Stimulated activated CD8-positive, alpha-beta memory T cell treated with anti-CD3 and anti-CD28 coated beads, Interleukin-12 subunit alpha, Interleukin-12 subunit beta, amount 100 ng/mL, for 24 hours (primary cell): ENCODE data around the gene ALG8.
"Not testable (repeated sequence)": the region's sequence is repeated elsewhere in the genome, so short reads cannot be mapped to it uniquely, and the experiment has no call there.

Source experiments
- DNase-seq: peaks from one replicate; pipeline ENCODE4 v3.0.0-alpha.2; 2020; ENCODE audit errors: extremely low read depth

The ALG8 gene

DNA sequence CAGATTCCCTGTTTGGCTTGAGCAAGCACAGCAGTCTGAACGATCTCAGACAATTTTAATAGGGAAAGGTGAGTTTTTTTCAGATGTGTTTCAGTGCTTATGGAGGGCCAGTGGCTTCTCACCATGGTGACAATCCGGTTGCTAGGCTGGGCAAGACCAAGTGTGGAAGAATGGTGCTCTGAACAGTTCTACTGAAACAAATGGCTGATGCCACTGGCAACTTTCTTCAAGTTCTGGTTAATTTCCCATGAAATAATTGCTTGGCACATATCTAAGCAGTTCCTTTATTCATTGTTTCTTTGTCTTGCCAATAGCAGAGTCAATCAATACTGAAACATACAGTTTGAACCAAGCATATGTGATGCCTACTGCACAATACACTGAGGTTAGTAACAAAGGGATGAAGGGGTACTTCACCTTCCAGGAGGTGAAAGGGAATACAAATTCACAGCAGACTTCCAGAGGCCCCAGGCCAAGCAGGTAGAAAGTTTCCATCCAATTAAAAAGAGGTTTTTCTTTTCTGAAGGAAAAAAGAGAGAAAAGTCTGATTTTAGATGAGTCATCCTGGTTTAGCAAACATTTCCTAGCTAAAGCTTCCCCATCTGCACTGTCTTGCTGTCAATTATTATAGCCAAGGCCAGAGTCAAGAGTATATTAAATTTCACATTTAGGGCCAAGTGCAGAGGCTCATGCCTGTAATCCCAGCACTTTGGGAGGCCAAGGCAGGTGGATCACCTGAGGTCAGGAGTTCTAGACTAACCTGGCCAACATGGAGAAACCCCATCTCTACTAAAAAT is 38.6 kb downstream of the ALG8 start:
- no peak for DNase-seq

DNA sequence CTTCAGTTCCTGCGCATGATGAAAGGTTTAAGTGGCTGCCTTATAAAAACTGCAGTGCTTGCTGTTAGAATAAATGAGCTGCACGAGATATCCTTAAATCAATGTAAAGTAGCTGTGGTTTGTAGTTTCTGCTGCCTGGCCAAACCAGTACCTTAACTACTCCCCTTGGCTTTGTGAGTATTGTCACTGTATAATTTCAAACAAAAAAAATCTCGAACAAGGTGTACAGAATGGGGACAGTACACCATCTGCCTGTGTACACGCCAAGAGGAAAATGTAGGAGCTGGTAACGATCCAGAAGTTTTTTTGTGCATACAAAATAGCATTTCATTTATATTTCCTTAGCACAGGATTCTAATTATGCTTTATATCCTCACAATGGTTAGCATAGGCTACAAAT is 39.2 kb downstream of the ALG8 start:
- no peak for DNase-seq

DNA sequence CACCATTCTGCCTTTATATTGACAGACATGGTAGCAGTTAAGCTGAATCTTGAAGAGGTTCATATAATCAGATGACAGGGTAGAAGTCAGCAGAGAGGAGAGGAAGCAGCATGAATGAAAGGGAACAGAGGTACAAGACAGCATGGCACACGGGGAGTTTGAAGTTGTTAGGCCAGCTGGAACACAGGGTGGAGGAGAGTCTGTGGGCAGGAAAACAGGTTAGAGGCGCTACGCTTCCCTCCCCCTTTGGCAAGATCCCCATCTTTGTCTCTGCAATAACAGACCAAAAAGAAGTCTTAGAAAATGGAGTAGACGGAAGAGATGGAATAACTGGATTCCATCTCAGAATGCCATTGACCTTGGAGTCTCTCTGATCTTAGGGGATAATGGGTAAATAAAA is 39.8 kb downstream of the ALG8 start:
- no peak for DNase-seq

DNA sequence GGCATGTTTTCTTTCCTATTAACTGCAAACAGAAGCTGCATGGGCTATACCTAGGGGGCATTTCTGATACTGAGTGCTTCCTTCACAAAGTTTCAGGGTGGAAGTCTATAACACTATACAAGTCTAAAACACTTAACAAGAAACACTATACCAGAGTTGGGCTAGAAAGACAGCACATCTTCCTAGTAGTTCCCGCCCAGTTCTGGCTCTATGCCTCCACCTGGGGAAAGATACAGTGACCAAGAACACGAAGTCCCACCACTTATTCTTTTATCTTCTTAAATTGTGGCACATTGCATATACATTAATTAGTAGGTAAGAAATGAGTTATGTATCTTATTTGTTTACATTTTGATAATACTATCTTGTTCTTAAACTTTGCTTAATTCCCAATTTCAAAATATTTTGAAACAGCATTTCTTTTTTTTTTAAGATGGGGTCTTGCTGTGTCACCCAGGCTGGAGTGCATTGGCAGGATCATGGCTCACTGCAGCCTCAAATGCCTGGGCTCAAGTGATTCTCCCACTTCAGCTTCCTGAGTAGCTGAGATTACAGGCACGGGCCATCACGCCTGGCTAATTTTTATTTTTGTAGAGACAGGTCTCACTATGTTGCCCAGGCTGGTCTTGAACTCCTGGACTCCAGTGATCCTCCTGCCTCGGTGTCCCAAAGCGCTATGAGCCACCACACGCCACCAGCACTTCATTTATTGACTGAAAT is 41.6 kb downstream of the ALG8 start:
- DNase-seq: no peak

DNA sequence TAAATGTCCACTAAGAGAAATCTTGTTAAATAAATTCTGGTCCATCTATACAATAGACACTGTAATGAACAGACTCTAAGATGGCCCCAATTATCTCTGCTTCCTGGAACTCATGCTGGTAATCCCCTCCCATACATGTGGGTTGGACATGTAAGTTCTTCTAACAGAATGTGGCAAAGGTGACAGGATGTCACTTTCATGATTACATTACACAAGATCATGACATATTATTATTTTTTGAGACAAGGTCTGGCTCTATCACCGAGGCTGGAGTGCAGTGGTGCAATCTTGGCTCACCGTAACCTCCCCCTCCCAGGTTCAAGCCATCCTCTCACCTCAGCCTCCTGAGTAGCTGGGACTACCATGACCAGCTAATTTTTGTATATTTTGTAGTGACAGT is 45.2 kb downstream of the ALG8 start:
- DNase-seq: no peak

DNA sequence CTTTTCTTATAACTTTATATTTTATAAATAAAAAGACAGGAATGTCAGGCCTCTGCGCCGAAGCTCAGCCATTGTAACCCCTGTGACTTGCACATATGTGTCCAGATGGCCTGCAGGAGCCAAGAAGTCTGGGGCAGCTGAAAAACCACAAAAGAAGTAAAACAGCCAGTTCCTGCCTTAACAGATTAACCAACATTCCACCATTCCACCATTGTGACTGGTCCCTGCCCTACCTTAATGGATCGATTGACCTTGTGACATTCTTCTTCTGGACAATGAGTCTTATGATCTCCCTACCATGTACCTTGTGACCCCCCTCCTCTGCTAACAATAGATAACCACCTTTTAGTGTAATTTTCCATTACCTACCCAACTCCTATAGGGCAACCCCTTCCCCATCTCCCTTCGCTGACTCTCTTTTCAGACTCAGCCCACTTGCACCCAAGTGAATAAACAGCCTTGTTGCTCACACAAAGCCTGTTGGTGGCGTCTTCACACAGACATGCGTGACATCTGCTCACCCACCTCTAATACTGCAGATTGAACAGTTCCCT is 52.8 kb downstream of the ALG8 start:
- DNase-seq: not testable (repeated sequence)

DNA sequence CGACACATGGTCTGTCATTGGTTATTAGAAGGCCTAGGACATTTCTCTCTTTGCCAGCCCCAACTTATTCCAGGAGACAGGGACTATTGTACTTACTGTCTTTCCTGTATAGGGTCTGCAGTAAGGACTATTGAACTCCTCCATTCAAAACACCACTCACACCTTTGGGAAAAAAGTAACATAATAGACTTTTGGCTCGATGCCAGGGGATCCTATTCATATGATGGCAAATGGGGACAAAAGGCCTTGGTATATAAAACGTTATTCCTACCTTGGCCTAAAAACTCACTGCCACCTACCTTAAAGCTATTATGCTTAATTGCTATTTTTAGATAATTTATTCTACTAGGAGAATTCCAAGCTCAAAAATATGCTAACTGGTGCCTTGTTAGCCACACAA is 53.5 kb downstream of the ALG8 start:
- DNase-seq: no peak

DNA sequence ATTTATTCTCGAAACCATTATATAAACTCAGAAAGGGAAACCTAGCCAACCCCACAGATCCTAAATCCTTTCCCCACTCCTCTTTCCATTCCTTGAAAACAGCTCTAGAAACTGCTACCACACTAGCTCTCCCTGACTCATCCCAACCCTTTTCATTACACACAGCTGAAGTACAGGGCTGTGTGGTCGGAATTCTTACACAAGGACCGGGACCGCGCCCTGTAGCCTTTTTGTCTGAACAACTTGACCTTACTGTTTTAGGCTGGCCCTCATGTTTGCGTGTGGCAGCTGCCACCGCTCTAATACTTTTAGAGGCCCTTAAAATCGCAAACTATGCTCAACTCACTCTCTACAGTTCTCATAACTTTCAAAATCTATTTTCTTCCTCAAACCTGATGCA is 54.9 kb downstream of the ALG8 start:
- DNase-seq: not testable (repeated sequence)

DNA sequence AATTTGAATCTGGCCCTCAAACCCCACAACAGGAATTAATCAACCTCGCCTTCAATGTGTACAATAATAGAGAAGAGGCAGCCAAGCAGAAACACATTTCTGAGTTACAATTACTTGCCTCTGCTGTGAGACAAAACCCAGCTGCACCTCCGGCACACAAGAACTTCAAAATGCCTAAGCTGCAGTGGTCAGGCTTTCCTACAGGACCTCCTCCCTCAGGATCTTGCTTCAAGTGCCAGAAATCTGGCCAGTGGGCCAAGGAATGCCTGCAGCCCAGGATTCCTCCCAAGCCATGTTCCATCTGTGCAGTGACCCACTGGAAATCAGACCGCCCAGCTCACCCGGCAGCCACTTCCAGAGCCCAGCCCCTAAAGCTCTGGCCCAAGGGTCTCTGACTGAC is 56.4 kb downstream of the ALG8 start:
- no peak for DNase-seq

DNA sequence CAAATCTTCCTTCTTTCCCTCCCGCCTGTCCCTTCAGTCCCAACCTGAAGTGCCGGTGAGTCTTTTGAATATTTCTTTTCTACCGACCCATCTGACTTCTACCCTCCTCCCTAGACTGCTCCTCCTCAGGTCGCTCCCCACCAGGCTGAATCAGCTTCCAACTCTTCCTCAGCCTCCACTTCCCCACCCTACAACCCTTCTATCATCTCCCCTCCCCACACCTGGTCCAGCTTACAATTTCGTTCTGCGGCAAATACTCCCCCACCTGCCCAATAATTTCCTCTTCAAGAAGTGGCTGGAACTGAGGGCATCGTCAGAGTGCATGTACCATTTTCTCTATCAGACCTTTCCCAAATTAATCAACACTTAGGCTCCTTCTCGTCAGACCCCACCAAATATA is 57.3 kb downstream of the ALG8 start:
- no peak for DNase-seq

DNA sequence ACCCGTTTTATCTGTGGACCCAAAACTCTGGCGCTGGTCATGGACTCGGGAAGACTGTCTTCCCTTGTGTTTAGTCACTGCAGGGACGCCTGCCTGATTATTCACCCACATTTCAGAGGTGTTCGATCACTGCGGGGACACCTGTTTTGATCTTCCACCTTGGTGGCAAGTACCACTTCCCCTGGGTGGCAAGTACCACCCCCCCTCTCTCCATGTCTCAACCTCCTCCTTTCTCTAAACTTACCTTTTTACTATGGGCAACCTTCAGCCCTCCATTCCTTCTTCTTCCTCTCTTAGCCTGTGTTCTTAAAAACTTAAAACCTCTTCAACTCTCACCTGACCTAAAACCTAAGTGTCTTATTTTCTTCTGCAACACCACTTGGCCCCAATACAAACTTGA is 57.8 kb downstream of the ALG8 start:
- no peak for DNase-seq

DNA sequence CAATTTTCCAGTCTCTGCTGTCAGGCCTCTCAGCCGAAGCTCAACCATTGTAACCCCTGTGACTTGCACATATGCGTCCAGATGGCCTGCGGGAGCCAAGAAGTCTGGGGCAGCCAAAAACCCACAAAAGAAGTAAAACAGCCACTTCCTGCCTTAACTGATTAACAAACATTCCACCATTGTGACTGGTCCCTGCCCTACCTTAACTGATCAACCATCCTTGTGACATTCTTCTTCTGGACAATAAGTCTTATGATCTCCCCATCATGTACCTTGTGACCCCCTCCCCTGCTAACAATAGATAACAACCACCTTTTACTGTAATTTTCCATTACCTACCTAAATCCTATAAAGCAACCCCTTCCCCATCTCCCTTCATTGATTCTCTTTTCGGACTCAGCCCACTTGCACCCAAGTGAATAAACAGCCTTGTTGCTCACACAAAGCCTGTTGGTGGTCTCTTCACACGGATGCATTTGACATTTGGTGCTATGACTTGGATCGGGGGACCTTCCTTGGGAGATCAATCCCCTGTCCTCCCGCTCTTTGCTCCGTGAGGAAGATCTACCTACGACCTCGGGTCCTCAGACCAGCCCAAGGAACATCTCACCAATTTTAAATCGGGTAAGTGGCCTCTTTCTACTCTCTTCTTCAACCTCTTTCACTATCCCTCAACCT is 58.5 kb downstream of the ALG8 start:
- DNase-seq: no peak

DNA sequence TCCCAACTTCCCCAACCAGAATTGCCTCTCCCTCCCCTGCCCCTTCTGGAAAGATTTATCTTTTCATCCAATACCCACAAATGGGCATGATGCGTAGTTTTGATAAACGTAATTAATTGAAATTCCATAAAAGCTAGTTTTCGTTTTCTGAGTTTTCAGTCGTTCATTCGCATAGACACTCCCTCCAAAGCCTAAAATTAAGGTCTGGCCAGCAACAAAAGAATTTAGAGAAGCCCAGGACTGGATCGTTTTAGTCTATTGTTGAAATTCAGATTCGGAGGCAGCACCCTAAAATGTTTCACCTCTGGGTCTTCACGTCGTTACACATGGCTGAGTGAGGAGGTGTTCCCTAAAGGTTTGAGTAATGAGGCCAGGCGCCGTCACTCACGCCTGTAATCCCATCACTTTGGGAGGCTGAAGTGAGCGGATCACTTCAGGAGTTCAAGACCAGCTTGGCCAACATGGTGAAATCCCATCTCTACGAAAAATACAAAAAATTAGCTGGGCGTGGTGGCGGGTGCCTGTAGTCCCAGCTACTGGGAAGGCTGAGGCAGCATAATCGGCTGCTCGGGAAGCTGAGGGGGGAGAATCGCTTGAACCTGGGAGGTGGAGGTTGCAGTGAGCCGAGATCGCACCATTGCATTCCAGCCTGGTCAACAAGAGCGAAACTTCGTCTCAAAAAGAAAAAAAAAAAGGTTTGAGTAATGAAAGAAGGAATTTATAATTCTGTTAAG is 59.2 kb downstream of the ALG8 start:
- DNase-seq: no peak

DNA sequence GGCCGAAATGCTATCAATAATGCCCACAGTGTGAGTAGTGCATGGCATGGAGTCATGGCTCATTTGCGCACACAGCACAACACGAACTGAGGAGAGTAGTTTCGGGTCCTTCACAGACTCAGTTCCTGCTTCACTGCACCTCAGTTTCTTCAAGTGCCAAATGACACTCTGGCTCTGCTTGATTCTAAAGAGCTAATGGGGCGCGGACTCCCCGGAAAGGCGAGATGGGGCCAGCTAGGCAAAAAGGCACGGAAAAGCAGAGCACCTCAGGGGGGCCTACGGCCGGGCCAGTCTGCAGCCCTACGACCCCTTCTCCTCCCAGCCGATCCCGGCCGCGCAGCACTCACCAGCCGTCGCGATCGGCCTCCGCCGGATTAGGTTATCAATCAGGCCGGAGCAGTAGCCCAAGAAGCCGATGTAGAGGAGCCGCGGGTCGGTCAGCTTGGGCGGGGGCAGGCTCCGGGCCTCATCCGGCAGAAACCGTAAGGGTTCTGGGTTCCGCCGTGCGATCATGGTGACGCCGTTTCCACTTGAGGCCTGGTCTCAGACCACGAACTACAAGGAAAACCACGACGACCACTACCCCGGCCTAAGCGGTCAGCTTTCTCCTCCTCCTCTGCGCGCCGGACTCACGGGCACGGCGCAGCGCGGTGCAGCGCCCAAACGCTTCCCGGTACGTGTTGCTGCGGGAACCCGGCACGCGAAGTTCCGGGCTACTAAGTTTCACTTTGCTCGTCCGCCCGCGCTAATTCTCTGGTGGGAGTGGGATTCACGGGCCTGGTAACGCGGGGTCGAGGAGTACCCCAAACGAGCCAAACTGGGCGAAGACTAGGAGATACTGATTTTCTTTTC is 60.0 kb downstream of the ALG8 start, which contains the start of gene NDUFC2:
TSS of gene NDUFC2 (minus strand) at position 631 of the 852 bp plus-strand sequence. CDS start at position 513, 118 bp downstream.
- DNase-seq: peak; percentile 37

DNA sequence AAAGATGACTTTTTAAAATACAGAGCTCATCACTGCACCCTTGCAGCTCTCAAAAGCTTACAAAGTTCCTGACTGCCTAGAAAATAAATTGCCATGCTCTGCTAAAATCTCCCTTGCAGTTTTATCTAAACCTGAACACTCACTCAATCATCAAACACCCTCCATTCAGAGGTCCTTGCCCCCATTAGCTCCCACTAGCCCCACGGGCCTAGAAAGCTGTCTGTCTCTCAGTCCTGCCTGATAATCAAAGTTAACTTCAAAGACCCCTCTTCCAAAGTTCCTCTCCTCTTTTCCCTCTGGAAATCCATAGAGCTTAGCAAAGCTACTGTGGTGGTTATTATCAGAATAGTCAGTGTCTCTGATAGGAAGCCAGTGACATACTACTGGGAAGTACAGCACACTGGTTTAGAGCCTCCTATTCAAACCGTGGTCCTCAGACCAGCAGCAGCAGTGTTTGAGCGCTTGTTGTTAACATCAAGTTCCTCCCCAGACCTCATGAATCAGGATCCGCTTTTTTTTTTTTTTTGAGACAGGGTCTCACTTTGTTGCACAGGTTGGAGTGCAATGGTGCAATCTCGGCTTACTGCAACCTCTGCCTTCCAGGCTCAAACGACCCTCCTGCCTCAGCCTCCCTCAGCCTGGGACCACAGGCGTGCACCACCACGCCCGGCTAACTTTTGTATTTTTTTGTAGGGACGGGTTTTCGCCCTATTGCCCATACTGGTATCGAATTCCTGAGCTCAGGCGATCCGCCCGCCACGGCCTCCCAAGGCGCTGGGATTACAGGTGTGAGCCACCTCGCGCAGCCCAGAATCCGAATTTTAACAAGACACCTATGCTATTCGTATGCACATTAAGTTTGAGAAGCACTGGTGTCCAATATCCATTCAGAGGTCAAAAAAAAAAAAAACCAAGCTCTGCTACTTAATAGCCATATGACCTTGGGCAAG is 60.9 kb downstream of the ALG8 start:
- DNase-seq: no peak

DNA sequence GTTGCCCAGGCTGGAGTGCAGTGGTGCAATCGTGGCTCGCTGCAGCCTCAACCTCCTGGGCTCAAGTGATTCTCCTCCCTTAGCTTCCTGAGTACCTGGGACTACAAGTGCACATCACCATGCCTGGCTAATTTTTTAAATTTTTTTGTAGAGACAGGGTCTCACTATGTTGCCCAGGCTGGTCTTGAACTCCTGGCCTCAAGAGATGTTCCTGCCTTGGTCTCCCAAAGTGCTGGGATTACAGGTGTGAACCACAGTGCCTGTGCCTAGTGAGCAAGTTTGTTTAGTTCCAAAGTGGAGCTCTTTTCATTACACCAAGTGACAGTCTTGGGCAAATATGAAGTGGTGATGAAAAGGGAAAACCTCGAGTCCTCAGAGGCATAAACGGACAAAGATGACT is 61.8 kb downstream of the ALG8 start:
- DNase-seq: not testable (repeated sequence)

DNA sequence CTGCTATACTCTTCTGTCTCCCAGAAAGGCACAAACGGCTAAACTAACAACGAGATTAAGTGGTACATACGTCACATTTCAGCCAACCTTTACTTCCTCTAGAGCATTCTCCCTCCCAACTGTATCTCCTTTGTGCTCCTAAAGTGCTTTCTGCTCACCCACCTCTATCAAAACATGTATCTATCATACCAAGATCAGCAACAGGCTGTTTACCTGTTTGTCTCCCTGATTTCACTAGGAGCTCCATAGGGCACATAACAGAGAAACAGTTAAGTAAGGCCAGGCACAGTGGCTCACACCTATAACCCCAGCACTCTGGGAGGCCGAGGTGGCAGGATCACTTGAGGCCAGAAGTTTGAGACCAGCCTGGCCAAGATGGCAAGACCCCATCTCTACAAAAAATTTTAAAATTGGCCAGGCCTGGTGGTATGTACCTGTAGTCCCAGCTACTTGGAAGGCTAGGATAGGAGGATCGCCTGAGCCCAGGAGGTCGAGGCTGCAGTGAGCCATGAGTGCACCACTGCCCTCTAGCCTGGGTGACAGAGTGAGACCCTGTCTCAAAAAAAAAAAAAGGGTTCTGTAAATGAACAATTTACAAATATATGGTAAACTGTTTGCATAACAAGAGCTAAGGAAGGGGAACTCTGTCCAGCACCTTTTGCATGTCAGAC is 62.6 kb downstream of the ALG8 start:
- no peak for DNase-seq

DNA sequence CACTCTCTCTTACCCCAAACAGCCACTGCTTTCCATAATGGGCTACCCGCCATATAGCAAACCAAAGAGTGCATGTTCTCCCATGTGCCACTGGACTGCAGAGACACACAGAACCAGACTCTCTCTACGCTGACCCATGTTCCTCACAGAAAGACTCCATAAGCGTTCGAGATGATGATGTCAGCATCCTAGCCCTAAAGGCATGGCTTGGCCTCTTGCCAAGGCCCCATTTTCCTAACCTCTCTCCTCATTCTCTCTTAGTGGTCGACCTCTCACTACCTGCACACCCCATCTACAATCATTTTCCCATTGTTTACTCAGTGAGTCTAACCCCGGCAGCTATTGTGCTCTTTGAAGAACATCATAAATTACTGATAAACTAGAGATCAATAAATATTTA is 64.7 kb downstream of the ALG8 start:
- DNase-seq: no peak

DNA sequence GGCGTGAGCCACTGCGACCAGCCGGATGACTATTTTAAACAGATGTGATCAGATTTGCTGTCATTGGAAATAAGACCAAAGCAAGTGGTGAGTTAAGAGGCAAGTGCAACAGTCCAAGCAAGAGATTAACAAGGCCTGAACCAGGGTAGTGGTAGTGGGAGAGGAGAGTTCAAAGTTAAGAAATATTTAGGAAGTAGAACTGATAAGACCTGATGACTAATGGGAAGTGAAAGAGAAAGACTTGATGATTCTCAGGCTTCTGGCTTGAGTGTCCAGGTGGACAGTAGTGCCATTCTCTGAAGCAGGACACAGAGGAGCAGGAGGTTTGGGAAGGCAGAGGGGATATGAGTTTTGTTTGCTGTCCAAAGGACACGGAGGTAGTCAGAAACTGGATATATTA is 67.0 kb downstream of the ALG8 start:
- DNase-seq: no peak
